GM12878 (cell line): Measurements from ENCODE around the gene WWTR1. TPM values are rescaled to one million over a fixed set of nuclear protein-coding genes. Genes with fewer than 3 reads are reported as not detected.

Source experiments
- ATAC-seq: fragments of 200-7000 bp; cut with Tn5 transposase; 3 replicates; pipeline ENCODE4 v1.9.1; 2020; ENCODE audit warnings: mild to moderate bottlenecking, moderate library complexity
- BruUV-seq: library from RNA; stranded (reverse); fragments of 400-500 nt; replicated peaks from 2 replicates; lab custom pipeline; 2021; lab: Mats Ljungman, UMichigan
- CTCF ChIA-PET: fragments of 300-600 bp; sonication (Branson Sonifier 250); formaldehyde crosslinking; extraction: SDS; loops from one replicate; lab custom pipeline; 2021; ENCODE audit warnings: inconsistent platforms; lab: Yijun Ruan, JAX
- POLR2A ChIA-PET: fragments of 350-600 bp; formaldehyde crosslinking; extraction: SDS; loops from one replicate; lab custom pipeline; 2021; ENCODE audit warnings: inconsistent platforms; lab: Charles Lee
- RAD21 ChIA-PET: fragments of 300-600 bp; sonication (Branson Sonifier 250); formaldehyde crosslinking; loops from one replicate; lab custom pipeline; 2023; ENCODE audit warnings: antibody characterized with exemption; ENCODE audit not compliant: unreplicated experiment; lab: Charles Lee
- SMC1A ChIA-PET: fragments of 300-600 bp; sonication (Branson Sonifier 250); formaldehyde crosslinking; loops from one replicate; lab custom pipeline; 2023; ENCODE audit not compliant: unreplicated experiment, uncharacterized antibody; lab: Charles Lee
- DNase-seq: peaks from one replicate; pipeline ENCODE4 v3.0.0-alpha.2; 2011; ENCODE audit warnings: low read depth, low spot score
- FAIRE-seq: peaks from 3 replicates; lab custom pipeline; 2011; peaks lifted over from hg19 to GRCh38; lab: Jason Lieb, UNC
- H2AFZ ChIP-seq: 2 replicates; pipeline ENCODE4 v1.6.0; 2011; ENCODE audit warnings: low read depth, low read length, control low read depth; ENCODE audit not compliant: control insufficient read depth
- H3K27ac ChIP-seq: 2 replicates; pipeline ENCODE4 v1.5.1; 2011; ENCODE audit warnings: control low read depth; ENCODE audit not compliant: control insufficient read depth, insufficient read depth
- H3K27me3 ChIP-seq, 2 experiments: replicated peaks in 1 of 2; 2 replicates each; pipeline versions ENCODE4 v1.6.0 to v1.6.1; 2011; ENCODE audit warnings: low read length in 1 of 2; ENCODE audit not compliant: control insufficient read depth in 2 of 2, insufficient read depth in 2 of 2
- H3K36me3 ChIP-seq, 2 experiments: 2 replicates each; pipeline ENCODE4 v1.5.1; 2011; ENCODE audit warnings: low read length in 1 of 2; ENCODE audit not compliant: control insufficient read depth in 2 of 2, insufficient read depth in 2 of 2
- H3K4me1 ChIP-seq: 2 replicates; pipeline ENCODE4 v1.6.1; 2011; ENCODE audit warnings: mild to moderate bottlenecking, low read length, moderate library complexity, mixed read lengths; ENCODE audit not compliant: control insufficient read depth, insufficient read depth
- H3K4me2 ChIP-seq: 2 replicates; pipeline ENCODE4 v1.6.0; 2011; ENCODE audit warnings: control low read depth; ENCODE audit not compliant: control insufficient read depth, insufficient read depth
- H3K4me3 ChIP-seq: fragments of 200-600 bp; sonication (generic); 2 replicates; pipeline ENCODE4 v1.5.1; 2016
- H3K79me2 ChIP-seq: 2 replicates; pipeline ENCODE4 v1.6.0; 2011; ENCODE audit warnings: low read length; ENCODE audit not compliant: control insufficient read depth, insufficient read depth
- H3K9ac ChIP-seq: 2 replicates; pipeline ENCODE4 v1.8.0; 2011; ENCODE audit warnings: low read length, control low read depth, mixed read lengths; ENCODE audit not compliant: control insufficient read depth, insufficient read depth
- H3K9me3 ChIP-seq: replicated peaks from 3 replicates; pipeline ENCODE4 v1.5.1; 2011; ENCODE audit warnings: mild to moderate bottlenecking, low read length; ENCODE audit not compliant: control insufficient read depth, insufficient read depth
- H4K20me1 ChIP-seq: 2 replicates; pipeline ENCODE4 v1.6.0; 2011; ENCODE audit not compliant: control insufficient read depth, insufficient read depth
- CHD1 ChIP-seq: IDR thresholded peaks from 2 replicates; pipeline ENCODE4 v1.6.1; 2012; ENCODE audit warnings: low read depth, low read length, improper control_type of control experiment
- EP300 ChIP-seq, 2 experiments: fragments of 150-350 bp in 1 of 2; IDR thresholded peaks; 2 replicates each; pipeline ENCODE4 v1.6.1; 2011 to 2012; ENCODE audit warnings: low read depth in 2 of 2, low read length in 2 of 2, borderline replicate concordance in 1 of 2, improper control_type of control experiment in 1 of 2, inconsistent platforms in 1 of 2; ENCODE audit not compliant: control insufficient read depth in 1 of 2
- FOS ChIP-seq: IDR thresholded peaks from 3 replicates; pipeline ENCODE4 v1.6.1; 2011; ENCODE audit warnings: borderline replicate concordance; ENCODE audit not compliant: insufficient read length; ENCODE audit errors: extremely low read depth
- MTA3 ChIP-seq: IDR thresholded peaks from 2 replicates; pipeline ENCODE4 v1.6.1; 2012; ENCODE audit warnings: low read length, inconsistent platforms, borderline replicate concordance
- NFYB ChIP-seq: IDR thresholded peaks from 2 replicates; pipeline ENCODE4 v1.6.1; 2011; ENCODE audit warnings: low read depth, mild to moderate bottlenecking, low read length, improper control_type of control experiment, moderate library complexity; ENCODE audit not compliant: insufficient read depth
- POLR2A ChIP-seq: IDR thresholded peaks from 2 replicates; pipeline ENCODE4 v1.6.1; 2011; ENCODE audit warnings: low read depth, mild to moderate bottlenecking, low read length
- RCOR1 ChIP-seq: conservative IDR thresholded peaks from 2 replicates; pipeline ENCODE4 v1.6.1; 2012; ENCODE audit warnings: low read depth, low read length, improper control_type of control experiment
- RUNX3 ChIP-seq: IDR thresholded peaks from 2 replicates; pipeline ENCODE4 v1.6.1; 2012; ENCODE audit warnings: low read length, inconsistent platforms
- SKIL ChIP-seq: fragments of 450-650 bp; IDR thresholded peaks from 2 replicates; pipeline ENCODE4 v1.6.1; 2017; ENCODE audit warnings: mild to moderate bottlenecking, low read depth, inconsistent platforms; ENCODE audit not compliant: poor library complexity, severe bottlenecking
- SREBF2 ChIP-seq: IDR thresholded peaks from 2 replicates; pipeline ENCODE4 v1.6.1; 2012; ENCODE audit warnings: mild to moderate bottlenecking, low read length
- SRF ChIP-seq, 2 experiments: IDR thresholded peaks; 2 replicates each; pipeline ENCODE4 v1.6.1; 2011; ENCODE audit warnings: low read depth in 2 of 2, low read length in 2 of 2, mild to moderate bottlenecking in 1 of 2, moderate library complexity in 1 of 2
- WRNIP1 ChIP-seq: IDR thresholded peaks from 2 replicates; pipeline ENCODE4 v1.6.1; 2011; ENCODE audit warnings: low read depth, low read length, improper control_type of control experiment, borderline replicate concordance
- ZBED1 ChIP-seq: IDR thresholded peaks from 2 replicates; pipeline ENCODE4 v1.6.1; 2016; ENCODE audit warnings: borderline replicate concordance
- ZBTB11 ChIP-seq: fragments of 450-650 bp; formaldehyde crosslinking; IDR thresholded peaks from 2 replicates; pipeline ENCODE4 v1.5.0; 2022; ENCODE audit warnings: mild to moderate bottlenecking, missing genetic modification characterization
- WGBS: methylation state at CpG from one replicate; pipeline ENCODE4 v1.1.6; 2016; ENCODE audit warnings: low lambda C conversion rate; ENCODE audit not compliant: insufficient replicate concordance, insufficient coverage; ENCODE audit errors: missing lambda C conversion rate; 5-methylcytosine and 5-hydroxymethylcytosine counted together
- in situ Hi-C: fragments of 300-500 bp; cut with MboI; formaldehyde crosslinking; loops from 9 replicates; pipeline ENCODE4 v1.14.3; 2018; ENCODE audit warnings: mixed read lengths
- intact Hi-C: fragments of 100-400 bp; cut with micrococcal nuclease; formaldehyde crosslinking; loops from one replicate; pipeline ENCODE4 v1.14.2; 2022; ENCODE audit not compliant: unreplicated experiment
- polyA plus RNA-seq, 11 experiments: library from polyadenylated mRNA; depleted of rRNA in 4 of 11; unstranded in 6 of 11; stranded (reverse) in 5 of 11; fragments of >200 nt; fragmentation: Nextera tagmentation in 4 of 11; fragmentation: Illumina TruSeq in 1 of 11; extraction: Ambion mirVana in 4 of 11; extraction: Trizol in 1 of 11; gene quantifications; 1 replicate in 1 of 11; 2 replicates in 10 of 11; pipeline versions ENCODE4 v1.2.1 to v1.2.3, GENCODE V29; 2011 to 2016; ENCODE audit warnings: inconsistent platforms in 2 of 11, missing spikeins in 2 of 11, low read depth in 1 of 11
- total RNA-seq, 4 experiments: library from RNA; depleted of rRNA in 3 of 4; stranded (reverse); fragments of >200 nt in 3 of 4; fragmentation: Illumina TruSeq in 1 of 4; extraction: Trizol in 1 of 4; gene quantifications; 2 replicates each; pipeline versions ENCODE4 v1.2.1 to v1.2.3, GENCODE V29; 2013 to 2021
- TF ChIP-seq, protein P1 (sequence below): fragments of 450-650 bp; IDR thresholded peaks from 2 replicates; pipeline ENCODE4 v1.6.1; 2018; ENCODE audit warnings: mild to moderate bottlenecking, low read depth, moderate library complexity; ENCODE audit not compliant: partially characterized antibody

WWTR1 gene
- total and polyA plus RNA-seq, 10 of the 15 experiments (the other 5 are each of a cell fraction or from before 2014, with no cell fraction given), result 2.5 to 18.5 (median 5.8) TPM

GRCh38 chr3:149619136-149619535 lies 38.7 kb downstream of the WWTR1 start:
- ChIA-PET RAD21 (interaction anchor here (1.0 to 4.0 kb wide), 4 partner anchors 10 to 50 kb away, joined by 3 to 17 read pairs (median 8); partner anchors contain the start of gene WWTR1), CTCF (interaction anchor here (0.8 to 4.0 kb wide), 7 partner anchors 9 to 52 kb away, joined by 3 to 14 read pairs (median 3); partner anchors contain the start of gene WWTR1), POLR2A (interaction anchor here (0.9 to 1.5 kb wide), 3 partner anchors 34 to 51 kb away, joined by 3 to 4 read pairs (median 4); partner anchors contain the start of gene WWTR1), SMC1A (interaction anchor here (1.0 to 4.5 kb wide), 9 partner anchors 9 to 42 kb away, joined by 3 to 53 read pairs (median 5); no protein-coding TSS in a partner anchor)
- 91% methylated on average over 4 of the region's 4 CpGs for WGBS
- peaks cover 2% of the 10 kb centered on the region for H3K79me2 ChIP-seq
- H4K20me1 ChIP-seq, result no peaks in the 10 kb centered on the region
- BruUV-seq, result no TSS peak
- no peak overlapping the region for H3K4me2 ChIP-seq
- no peaks in the 10 kb centered on the region for H3K9me3 ChIP-seq
- ATAC-seq, result no peak
- in situ Hi-C loops, result no loop called here
- no peak overlapping the region for H3K4me3 ChIP-seq
- intact Hi-C loops, result no loop called here
- no peaks in the 10 kb centered on the region for H3K27me3 ChIP-seq
- H3K4me1 ChIP-seq, result peaks cover 14% of the 10 kb centered on the region
- no peak overlapping the region for H3K27ac ChIP-seq
- no peak for FAIRE-seq
- no peak for DNase-seq
- no peak overlapping the region for H2AFZ ChIP-seq
- no peak overlapping the region for H3K9ac ChIP-seq
- no peaks in the 10 kb centered on the region; a peak in 1 of 4 replicates for H3K36me3 ChIP-seq
- TF ChIP-seq POLR2A (no peak), SRF (IDR thresholded peaks at IDR 0.05; ENCODE audit: low read depth in 2 of 2, low read length in 2 of 2) (no peak), WRNIP1 (no peak), SREBF2 (no peak), SKIL (no peak), MTA3 (no peak), CHD1 (no peak), ZBTB11 (CRISPR knock-in tag) (no peak), RCOR1 (no peak), RUNX3 (no peak), ZBED1 (no peak), NFYB (no peak), FOS (no peak), EP300 (IDR thresholded peaks at IDR 0.05; ENCODE audit: borderline replicate concordance in 1 of 2, control insufficient read depth in 1 of 2, low read depth in 2 of 2, low read length in 2 of 2) (no peak)
- TF ChIP-seq, protein P1, sequence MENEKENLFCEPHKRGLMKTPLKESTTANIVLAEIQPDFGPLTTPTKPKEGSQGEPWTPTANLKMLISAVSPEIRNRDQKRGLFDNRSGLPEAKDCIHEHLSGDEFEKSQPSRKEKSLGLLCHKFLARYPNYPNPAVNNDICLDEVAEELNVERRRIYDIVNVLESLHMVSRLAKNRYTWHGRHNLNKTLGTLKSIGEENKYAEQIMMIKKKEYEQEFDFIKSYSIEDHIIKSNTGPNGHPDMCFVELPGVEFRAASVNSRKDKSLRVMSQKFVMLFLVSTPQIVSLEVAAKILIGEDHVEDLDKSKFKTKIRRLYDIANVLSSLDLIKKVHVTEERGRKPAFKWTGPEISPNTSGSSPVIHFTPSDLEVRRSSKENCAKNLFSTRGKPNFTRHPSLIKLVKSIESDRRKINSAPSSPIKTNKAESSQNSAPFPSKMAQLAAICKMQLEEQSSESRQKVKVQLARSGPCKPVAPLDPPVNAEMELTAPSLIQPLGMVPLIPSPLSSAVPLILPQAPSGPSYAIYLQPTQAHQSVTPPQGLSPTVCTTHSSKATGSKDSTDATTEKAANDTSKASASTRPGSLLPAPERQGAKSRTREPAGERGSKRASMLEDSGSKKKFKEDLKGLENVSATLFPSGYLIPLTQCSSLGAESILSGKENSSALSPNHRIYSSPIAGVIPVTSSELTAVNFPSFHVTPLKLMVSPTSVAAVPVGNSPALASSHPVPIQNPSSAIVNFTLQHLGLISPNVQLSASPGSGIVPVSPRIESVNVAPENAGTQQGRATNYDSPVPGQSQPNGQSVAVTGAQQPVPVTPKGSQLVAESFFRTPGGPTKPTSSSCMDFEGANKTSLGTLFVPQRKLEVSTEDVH, result no peak
